Activated CD4-positive, alpha-beta memory T cell treated with anti-CD3 and anti-CD28 coated beads, Interleukin-2, amount 10 ng/mL, durations not matched to agents 7 days and 5 days (primary cell): Measurements from ENCODE around the gene LAMA2. TPM values are rescaled to one million over a fixed set of nuclear protein-coding genes. Genes with fewer than 3 reads are reported as not detected.

Source experiments
- CTCF ChIA-PET: fragments of 350-600 bp; sonication (Branson Sonifier 250); formaldehyde crosslinking; loops from one replicate; lab custom pipeline; 2021; ENCODE audit warnings: antibody characterized with exemption, inconsistent platforms; lab: Charles Lee
- POLR2A ChIA-PET: fragments of 350-600 bp; sonication (Branson Sonifier 250); formaldehyde crosslinking; loops from one replicate; lab custom pipeline; 2021; ENCODE audit warnings: antibody characterized with exemption; lab: Charles Lee
- DNase-seq: peaks from one replicate; pipeline ENCODE4 v3.0.0-alpha.2; 2020
- H3K27ac Mint-ChIP-seq: one replicate; pipeline ENCODE4 v1.8.0; 2021; ENCODE audit warnings: mild to moderate bottlenecking, mixed read lengths
- H3K27me3 Mint-ChIP-seq: one replicate; pipeline ENCODE4 v1.8.0; 2021; ENCODE audit warnings: mixed read lengths
- H3K36me3 Mint-ChIP-seq: one replicate; pipeline ENCODE4 v1.8.0; 2021; ENCODE audit warnings: low read depth, mixed read lengths
- H3K4me1 Mint-ChIP-seq: one replicate; pipeline ENCODE4 v1.8.0; 2021; ENCODE audit warnings: mixed read lengths
- H3K4me3 Mint-ChIP-seq: one replicate; pipeline ENCODE4 v1.8.0; 2021; ENCODE audit warnings: mild to moderate bottlenecking, mixed read lengths
- H3K9me3 Mint-ChIP-seq: one replicate; pipeline ENCODE4 v1.8.0; 2021; ENCODE audit warnings: mixed read lengths
- total RNA-seq, 2 experiments: library from RNA; stranded (reverse); gene quantifications; one replicate each; pipeline ENCODE4 v1.2.3, GENCODE V29; 2021

The LAMA2 gene
- total RNA-seq, 2 experiments from 2014 or later: 0.15 to 0.53 TPM

DNA sequence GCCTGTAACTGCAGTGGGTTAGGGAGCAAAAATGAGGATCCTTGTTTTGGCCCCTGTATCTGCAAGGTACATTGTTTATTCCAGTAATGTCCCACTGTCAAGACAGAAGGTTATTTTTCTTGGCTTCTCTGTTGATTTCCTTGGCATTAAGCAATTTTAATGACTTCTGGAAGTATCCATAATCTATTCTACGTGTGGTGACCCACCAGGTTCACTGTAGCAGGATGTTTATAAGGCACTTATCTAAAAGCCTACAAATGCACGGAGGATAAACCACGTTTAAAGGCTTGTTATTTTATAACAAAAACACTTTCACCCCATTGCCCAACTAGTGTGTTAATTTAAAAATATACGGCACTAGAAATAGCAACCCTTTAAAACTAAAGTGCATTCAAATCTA is 294.9 kb downstream of the LAMA2 start:
- no peak for DNase-seq
- H3K4me3 Mint-ChIP-seq: no peak overlapping the region
- H3K36me3 Mint-ChIP-seq: no peaks in the 10 kb centered on the region
- no peak overlapping the region for H3K27ac Mint-ChIP-seq
- ChIA-PET POLR2A (no interaction called here), CTCF (no interaction called here)
- H3K4me1 Mint-ChIP-seq: no peaks in the 10 kb centered on the region
- no peaks in the 10 kb centered on the region for H3K9me3 Mint-ChIP-seq
- no peaks in the 10 kb centered on the region for H3K27me3 Mint-ChIP-seq

DNA sequence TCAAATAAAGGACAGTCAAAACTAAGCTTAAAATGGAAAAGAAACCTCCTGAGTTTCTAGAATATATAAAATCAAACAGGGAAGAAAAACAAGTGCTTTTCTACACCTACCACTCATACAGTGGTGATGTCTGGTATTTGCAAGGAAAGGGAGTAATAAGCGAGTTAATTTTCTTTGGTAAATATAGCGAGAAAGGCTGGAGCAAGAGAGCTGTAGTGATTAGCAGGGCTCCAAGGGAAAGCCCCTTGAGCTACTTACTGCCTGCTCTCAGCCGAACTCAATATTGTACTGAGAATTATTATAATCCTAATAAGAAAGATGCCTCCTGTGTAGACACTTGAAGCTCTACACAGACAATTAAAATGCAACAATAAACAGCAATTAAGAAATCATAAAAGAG is 296.3 kb downstream of the LAMA2 start:
- no peaks in the 10 kb centered on the region for H3K4me1 Mint-ChIP-seq
- ChIA-PET POLR2A (no interaction called here), CTCF (no interaction called here)
- H3K9me3 Mint-ChIP-seq: no peaks in the 10 kb centered on the region
- H3K27ac Mint-ChIP-seq: no peak overlapping the region
- no peaks in the 10 kb centered on the region for H3K36me3 Mint-ChIP-seq
- no peak overlapping the region for H3K4me3 Mint-ChIP-seq
- no peak for DNase-seq
- no peaks in the 10 kb centered on the region for H3K27me3 Mint-ChIP-seq

DNA sequence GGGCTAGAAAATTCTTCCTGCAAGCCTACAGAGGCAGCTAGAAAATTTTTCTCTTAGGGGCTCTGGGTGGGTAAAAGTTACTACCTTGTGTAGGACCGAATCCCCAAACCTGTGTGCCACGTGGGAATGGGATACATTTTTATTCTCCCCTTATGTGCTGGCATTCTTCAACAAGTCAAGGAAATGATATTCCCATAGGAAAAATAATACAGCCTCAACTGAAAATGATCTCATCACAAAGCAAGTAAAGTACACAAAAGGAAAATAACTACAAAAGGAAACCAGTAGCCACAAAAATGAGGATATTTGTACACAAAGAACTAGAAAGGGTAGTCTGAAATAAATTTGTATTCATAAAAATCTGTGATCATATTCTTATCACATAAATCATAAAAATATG is 298.1 kb downstream of the LAMA2 start:
- Mint-ChIP-seq H3K4me3 (no peak overlapping the region), H3K9me3 (no peaks in the 10 kb centered on the region), H3K36me3 (no peaks in the 10 kb centered on the region), H3K27ac (no peak overlapping the region), H3K4me1 (no peaks in the 10 kb centered on the region), H3K27me3 (no peaks in the 10 kb centered on the region)
- POLR2A ChIA-PET: no interaction called here
- CTCF ChIA-PET: no interaction called here
- no peak for DNase-seq

DNA sequence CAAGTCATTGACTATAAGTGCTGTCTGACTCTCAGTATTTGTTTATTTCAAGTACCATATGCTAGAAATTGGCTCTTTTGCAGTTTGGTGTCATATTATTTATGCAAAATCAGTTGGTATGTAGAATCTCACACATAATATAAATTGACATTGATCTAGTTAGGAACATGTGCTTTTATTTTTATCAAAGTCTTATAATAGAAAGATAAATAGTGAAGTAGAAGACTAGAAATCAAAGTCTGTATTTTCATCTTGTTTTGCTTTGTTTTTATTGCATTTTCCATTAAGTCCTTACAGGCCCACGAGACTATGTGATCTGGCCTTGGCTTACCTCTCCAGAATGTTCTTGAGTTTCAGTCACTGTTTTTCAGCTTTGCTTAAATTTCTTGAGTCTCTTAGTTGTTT is 300.3 kb downstream of the LAMA2 start:
- DNase-seq: no peak
- Mint-ChIP-seq H3K4me1 (no peaks in the 10 kb centered on the region), H3K27me3 (no peaks in the 10 kb centered on the region), H3K4me3 (no peak overlapping the region), H3K9me3 (no peaks in the 10 kb centered on the region), H3K27ac (no peak overlapping the region), H3K36me3 (no peaks in the 10 kb centered on the region)
- POLR2A ChIA-PET: no interaction called here
- CTCF ChIA-PET: no interaction called here

DNA sequence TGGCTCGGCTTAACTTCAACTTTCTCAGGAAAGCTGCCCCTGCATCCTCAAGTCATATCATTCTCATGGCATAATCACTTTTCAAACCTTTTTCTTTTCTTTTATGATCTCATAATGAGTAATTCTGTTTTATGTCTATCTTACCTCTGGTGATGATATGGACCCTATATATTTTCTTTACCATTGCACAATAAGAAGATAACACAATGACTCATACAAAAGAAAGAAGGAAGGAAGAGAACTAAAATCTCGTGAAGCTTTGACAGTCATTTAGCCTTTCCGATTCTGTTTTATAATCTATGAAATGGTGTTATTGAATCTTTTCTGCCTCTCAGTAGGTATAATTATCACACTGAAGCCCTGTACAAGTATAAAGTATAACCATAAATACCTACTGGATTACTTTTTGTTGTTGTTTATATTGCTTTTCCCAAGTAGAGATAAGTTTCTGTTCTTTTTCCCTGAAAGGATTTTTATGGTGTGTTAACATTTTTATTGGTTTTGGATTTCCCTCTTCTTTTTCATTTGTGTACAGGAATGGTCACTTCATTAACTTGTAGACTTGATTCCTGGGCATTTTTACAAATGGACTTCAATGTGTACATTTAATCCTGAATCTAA is 300.9 kb downstream of the LAMA2 start:
- ChIA-PET POLR2A (no interaction called here), CTCF (no interaction called here)
- Mint-ChIP-seq H3K27me3 (no peaks in the 10 kb centered on the region), H3K27ac (no peak overlapping the region), H3K36me3 (no peaks in the 10 kb centered on the region), H3K4me3 (no peak overlapping the region), H3K9me3 (no peaks in the 10 kb centered on the region), H3K4me1 (no peaks in the 10 kb centered on the region)
- DNase-seq: no peak

DNA sequence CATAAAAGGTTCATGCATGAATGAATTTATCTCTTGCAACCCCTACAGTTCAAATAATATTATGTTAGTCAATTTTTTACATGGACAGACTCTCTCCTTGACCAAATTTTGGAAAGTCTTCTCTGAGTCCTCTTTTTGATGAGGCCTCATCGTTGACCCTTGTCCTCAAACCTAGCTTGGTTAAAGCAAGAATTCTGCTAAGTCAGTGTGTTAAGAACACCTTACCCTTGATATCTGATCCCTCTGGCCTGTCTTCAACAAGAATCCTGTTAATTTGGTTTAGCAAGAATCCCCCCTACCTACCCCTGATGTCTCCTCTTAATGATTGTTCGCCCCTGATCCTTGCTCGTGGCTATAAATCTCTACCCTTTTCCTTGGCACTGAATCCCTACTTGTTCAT is 301.4 kb downstream of the LAMA2 start:
- no peak overlapping the region for H3K27ac Mint-ChIP-seq
- POLR2A ChIA-PET: no interaction called here
- no peaks in the 10 kb centered on the region for H3K36me3 Mint-ChIP-seq
- CTCF ChIA-PET: no interaction called here
- H3K4me1 Mint-ChIP-seq: no peaks in the 10 kb centered on the region
- no peaks in the 10 kb centered on the region for H3K27me3 Mint-ChIP-seq
- DNase-seq: no peak
- no peaks in the 10 kb centered on the region for H3K9me3 Mint-ChIP-seq
- no peak overlapping the region for H3K4me3 Mint-ChIP-seq

DNA sequence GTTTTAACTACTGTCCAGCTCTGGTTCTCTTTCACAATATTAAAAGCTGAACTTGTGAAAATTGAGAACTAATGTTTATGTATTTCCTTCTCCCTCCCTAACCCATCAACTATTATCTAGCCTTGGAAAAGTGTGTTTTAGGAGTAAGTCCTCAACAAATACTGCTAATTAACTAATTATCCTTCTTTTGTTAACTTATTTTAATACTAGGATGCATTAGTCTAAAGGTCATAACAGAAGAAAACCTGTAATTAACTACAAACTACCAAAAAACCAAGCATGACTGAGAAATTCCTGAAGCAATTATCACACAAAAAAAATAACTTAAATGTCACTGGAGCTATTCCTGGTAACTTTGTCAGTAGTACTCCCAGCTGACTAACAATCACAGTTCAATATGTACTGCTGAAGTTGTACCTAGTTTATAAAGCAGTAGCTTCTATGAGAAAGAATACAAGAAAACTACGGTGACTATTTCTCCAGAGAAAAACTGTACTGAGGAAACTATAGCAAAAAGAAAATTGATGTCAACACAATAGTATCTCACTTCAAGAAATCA is 301.9 kb downstream of the LAMA2 start:
- no peak for DNase-seq
- no peaks in the 10 kb centered on the region for H3K27me3 Mint-ChIP-seq
- POLR2A ChIA-PET: no interaction called here
- no peaks in the 10 kb centered on the region for H3K9me3 Mint-ChIP-seq
- H3K27ac Mint-ChIP-seq: no peak overlapping the region
- H3K36me3 Mint-ChIP-seq: no peaks in the 10 kb centered on the region
- CTCF ChIA-PET: no interaction called here
- H3K4me1 Mint-ChIP-seq: no peaks in the 10 kb centered on the region
- H3K4me3 Mint-ChIP-seq: no peak overlapping the region

DNA sequence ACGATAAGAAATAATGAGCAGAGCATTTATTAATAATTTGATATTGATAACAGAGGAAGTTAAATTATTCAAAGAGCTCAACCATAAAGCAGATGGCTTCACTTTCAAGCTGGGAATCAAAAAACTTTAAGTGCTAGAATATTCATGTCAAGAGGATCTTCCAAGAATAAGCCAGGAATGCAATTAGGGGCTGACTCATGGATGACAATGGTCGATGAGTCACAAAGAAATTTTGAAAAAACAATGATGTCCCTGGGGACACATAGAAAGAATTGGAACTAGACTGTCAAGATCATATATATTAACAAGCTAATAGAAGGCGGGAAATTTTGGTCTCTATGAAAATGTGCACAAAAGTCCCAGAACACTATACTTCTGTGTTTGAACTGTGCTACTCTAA is 304.1 kb downstream of the LAMA2 start:
- no peaks in the 10 kb centered on the region for H3K36me3 Mint-ChIP-seq
- CTCF ChIA-PET: no interaction called here
- no peaks in the 10 kb centered on the region for H3K27me3 Mint-ChIP-seq
- DNase-seq: no peak
- H3K4me3 Mint-ChIP-seq: no peak overlapping the region
- no peak overlapping the region for H3K27ac Mint-ChIP-seq
- POLR2A ChIA-PET: no interaction called here
- H3K4me1 Mint-ChIP-seq: no peaks in the 10 kb centered on the region
- H3K9me3 Mint-ChIP-seq: no peaks in the 10 kb centered on the region

DNA sequence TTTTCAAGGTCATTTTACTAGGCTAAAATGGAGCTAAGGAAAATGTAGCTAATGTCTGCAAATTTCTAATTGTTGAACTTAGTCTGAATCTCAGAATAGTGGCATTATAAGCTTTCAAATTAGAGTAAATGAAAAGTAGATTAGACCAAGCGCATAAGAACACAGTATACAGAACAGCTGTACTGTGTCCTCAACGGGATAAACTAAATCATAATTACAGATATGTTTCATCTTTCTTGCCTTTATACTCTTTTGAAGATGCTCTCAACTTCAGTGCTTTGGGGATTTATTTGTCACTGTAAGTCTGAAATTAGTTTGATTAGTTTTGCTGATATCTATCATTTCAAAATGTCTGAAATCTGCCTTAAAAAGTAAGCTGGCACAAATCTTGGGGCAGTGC is 305.4 kb downstream of the LAMA2 start:
- Mint-ChIP-seq H3K36me3 (no peaks in the 10 kb centered on the region), H3K4me1 (no peaks in the 10 kb centered on the region), H3K4me3 (no peak overlapping the region), H3K27me3 (no peaks in the 10 kb centered on the region), H3K9me3 (no peaks in the 10 kb centered on the region), H3K27ac (no peak overlapping the region)
- ChIA-PET CTCF (no interaction called here), POLR2A (no interaction called here)
- DNase-seq: no peak

DNA sequence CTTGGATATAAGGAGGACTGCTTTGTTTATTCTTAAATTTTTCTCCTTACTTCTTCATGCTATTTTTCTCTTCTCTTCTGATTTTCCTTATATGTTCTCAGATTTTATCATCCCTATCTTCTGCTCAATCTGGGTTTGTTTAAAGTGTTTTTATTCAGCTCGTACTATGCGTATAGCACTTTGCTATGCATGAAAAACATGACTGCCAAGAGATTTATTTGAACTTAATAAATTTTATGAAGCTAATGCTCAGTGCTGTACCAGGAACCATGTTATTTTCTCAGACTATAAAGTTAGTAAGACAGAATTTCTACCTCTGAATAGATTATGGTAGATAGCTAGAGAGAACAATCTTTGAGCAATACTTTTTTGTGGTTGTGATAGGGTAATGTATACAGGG is 305.9 kb downstream of the LAMA2 start:
- H3K4me3 Mint-ChIP-seq: no peak overlapping the region
- H3K36me3 Mint-ChIP-seq: no peaks in the 10 kb centered on the region
- H3K27me3 Mint-ChIP-seq: no peaks in the 10 kb centered on the region
- H3K4me1 Mint-ChIP-seq: no peaks in the 10 kb centered on the region
- DNase-seq: no peak
- H3K27ac Mint-ChIP-seq: no peak overlapping the region
- ChIA-PET CTCF (interaction anchor here (1.0 kb wide), 1 partner anchor 64 kb away, joined by 3 read pairs; no protein-coding TSS in a partner anchor), POLR2A (no interaction called here)
- H3K9me3 Mint-ChIP-seq: no peaks in the 10 kb centered on the region

DNA sequence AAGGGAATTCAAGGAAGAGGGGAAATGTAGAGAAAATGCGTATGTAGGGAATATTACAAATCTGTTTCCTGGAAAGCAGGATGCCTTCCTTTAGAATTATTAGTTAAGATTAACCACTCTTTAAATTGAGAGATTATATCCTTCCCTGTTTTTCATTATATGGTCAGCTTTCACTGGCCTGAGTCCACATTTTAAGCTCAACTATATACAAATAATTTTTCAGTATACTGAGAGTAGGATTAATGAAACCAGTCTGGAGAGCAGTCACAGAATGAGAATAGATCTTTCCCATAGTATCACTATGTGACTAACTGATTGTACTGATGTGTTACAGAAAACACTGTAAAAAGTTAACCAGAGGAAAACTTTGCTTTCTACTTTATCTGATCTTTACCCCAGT is 306.3 kb downstream of the LAMA2 start:
- H3K9me3 Mint-ChIP-seq: no peaks in the 10 kb centered on the region
- no peak overlapping the region for H3K4me3 Mint-ChIP-seq
- no peaks in the 10 kb centered on the region for H3K36me3 Mint-ChIP-seq
- CTCF ChIA-PET: interaction anchor here (1.0 kb wide), 1 partner anchor 63 kb away, joined by 3 read pairs; no protein-coding TSS in a partner anchor
- DNase-seq: no peak
- no peak overlapping the region for H3K27ac Mint-ChIP-seq
- no peaks in the 10 kb centered on the region for H3K27me3 Mint-ChIP-seq
- POLR2A ChIA-PET: no interaction called here
- H3K4me1 Mint-ChIP-seq: no peaks in the 10 kb centered on the region

DNA sequence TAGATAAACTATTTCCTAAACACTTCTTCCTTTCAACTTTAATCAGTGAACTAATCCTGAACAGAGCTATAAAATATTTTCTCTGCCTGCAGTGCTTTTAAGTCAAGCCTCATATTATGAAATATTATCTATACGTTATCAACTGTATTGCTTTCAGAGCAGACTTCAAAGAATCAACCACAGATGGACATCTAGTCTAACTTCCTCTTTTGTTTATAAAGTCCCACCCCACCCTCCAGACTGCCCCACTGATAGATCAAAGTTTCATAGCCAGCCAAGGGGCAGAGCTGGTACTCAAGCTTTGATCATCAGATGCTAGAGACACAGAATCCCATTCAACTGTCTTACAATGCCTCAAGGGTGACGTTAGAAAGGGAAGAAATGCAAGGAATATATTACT is 308.3 kb downstream of the LAMA2 start:
- Mint-ChIP-seq H3K9me3 (no peaks in the 10 kb centered on the region), H3K4me3 (no peak overlapping the region), H3K27me3 (no peaks in the 10 kb centered on the region), H3K36me3 (no peaks in the 10 kb centered on the region), H3K4me1 (no peaks in the 10 kb centered on the region), H3K27ac (no peak overlapping the region)
- DNase-seq: no peak
- ChIA-PET CTCF (no interaction called here), POLR2A (no interaction called here)

DNA sequence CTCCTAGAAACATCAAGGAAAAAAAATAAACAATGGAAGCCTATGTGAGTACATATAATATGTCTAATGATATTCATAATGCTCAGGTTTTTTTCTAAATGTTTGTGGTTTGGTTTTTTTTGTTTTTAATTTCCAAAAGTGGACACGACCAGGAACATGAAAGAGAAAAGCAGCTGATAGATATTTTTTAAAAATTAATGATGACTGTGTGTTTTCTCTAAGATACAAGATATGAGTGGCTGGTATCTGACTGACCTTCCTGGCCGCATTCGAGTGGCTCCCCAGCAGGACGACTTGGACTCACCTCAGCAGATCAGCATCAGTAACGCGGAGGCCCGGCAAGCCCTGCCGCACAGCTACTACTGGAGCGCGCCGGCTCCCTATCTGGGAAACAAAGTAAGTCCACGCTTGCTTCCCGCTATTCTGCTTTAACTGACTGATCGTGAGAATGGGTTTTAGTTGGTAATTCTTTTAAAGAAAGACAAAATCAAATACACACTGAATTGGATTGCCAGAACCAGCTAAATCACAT is 309.6 kb downstream of the LAMA2 start:
- H3K9me3 Mint-ChIP-seq: no peaks in the 10 kb centered on the region
- H3K4me1 Mint-ChIP-seq: no peaks in the 10 kb centered on the region
- no peak for DNase-seq
- H3K27me3 Mint-ChIP-seq: no peaks in the 10 kb centered on the region
- H3K4me3 Mint-ChIP-seq: no peak overlapping the region
- ChIA-PET POLR2A (no interaction called here), CTCF (no interaction called here)
- no peak overlapping the region for H3K27ac Mint-ChIP-seq
- no peaks in the 10 kb centered on the region for H3K36me3 Mint-ChIP-seq

DNA sequence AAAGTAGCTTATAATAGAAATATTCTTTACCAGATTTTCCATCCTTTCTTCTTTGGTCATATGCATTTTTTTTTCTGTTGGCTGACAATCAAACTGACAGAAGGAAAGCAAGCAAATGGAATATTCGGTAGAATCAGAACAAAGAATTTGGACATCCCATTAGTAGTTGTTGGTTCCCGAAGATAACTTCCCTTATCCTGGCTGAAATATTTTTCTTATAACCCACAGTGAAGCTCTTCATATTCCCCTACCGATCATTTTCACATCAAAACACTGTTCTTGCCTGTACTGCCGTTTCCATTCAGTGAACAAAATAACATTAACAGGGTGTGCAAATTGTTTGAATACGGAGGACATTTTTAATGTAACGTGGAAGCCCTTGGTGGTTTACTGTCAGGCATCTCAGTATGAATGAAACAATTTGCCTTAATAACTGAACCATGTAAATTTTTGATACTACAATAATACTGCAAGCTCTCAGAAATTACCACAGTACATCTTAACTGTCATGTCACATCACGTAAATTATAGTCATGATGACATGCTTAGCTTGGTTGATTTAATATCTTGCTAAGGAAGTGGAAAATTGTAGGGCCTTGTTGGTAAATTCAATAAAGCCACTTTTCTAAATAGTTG is 311.5 kb downstream of the LAMA2 start:
- Mint-ChIP-seq H3K27me3 (no peaks in the 10 kb centered on the region), H3K9me3 (no peaks in the 10 kb centered on the region), H3K4me1 (no peaks in the 10 kb centered on the region), H3K27ac (no peak overlapping the region), H3K4me3 (no peak overlapping the region), H3K36me3 (no peaks in the 10 kb centered on the region)
- POLR2A ChIA-PET: no interaction called here
- DNase-seq: no peak
- CTCF ChIA-PET: no interaction called here
